Fibroblast of lung (primary cell): ENCODE results near the gene IRF2. TPM values are rescaled to one million over a fixed set of nuclear protein-coding genes. Genes with fewer than 3 reads are reported as not detected.

Source experiments
- DNase-seq, 2 donors: peaks; one replicate each; pipeline versions ENCODE4 v3.0.0 to v3.0.0-alpha.2; 2010; ENCODE audit warnings: low read depth in 2 of 2
- H2AFZ ChIP-seq: 2 replicates; pipeline ENCODE4 v1.5.1; 2012; ENCODE audit warnings: low read length, control low read depth, inconsistent platforms
- H3K27ac ChIP-seq: 2 replicates; pipeline ENCODE4 v1.5.1; 2011; ENCODE audit warnings: low read length, control low read depth; ENCODE audit not compliant: insufficient read depth
- H3K27me3 ChIP-seq: 2 replicates; pipeline ENCODE4 v1.5.1; 2011; ENCODE audit warnings: mild to moderate bottlenecking, low read length; ENCODE audit not compliant: control insufficient read depth, insufficient read depth
- H3K36me3 ChIP-seq: 2 replicates; pipeline ENCODE4 v1.5.1; 2011; ENCODE audit warnings: low read length; ENCODE audit not compliant: control insufficient read depth, insufficient read depth
- H3K4me1 ChIP-seq: 2 replicates; pipeline ENCODE4 v1.5.1; 2011; ENCODE audit warnings: low read length; ENCODE audit not compliant: control insufficient read depth, insufficient read depth; ENCODE audit errors: extremely low read depth
- H3K4me2 ChIP-seq: 2 replicates; pipeline ENCODE4 v1.5.1; 2011; ENCODE audit warnings: low read length, control low read depth; ENCODE audit not compliant: insufficient read depth; ENCODE audit errors: extremely low read depth
- H3K4me3 ChIP-seq, 4 experiments: fragments of 200-600 bp in 1 of 4; sonication (generic) in 1 of 4; replicated peaks in 1 of 4; 2 replicates each; pipeline ENCODE4 v1.5.1; 2011 to 2016; ENCODE audit warnings: low read length in 4 of 4, low read depth in 3 of 4, mild to moderate bottlenecking in 3 of 4, control low read depth in 2 of 4, inconsistent platforms in 1 of 4, mixed read lengths in 1 of 4; ENCODE audit not compliant: insufficient read depth in 1 of 4; ENCODE audit errors: control extremely low read depth in 1 of 4
- H3K79me2 ChIP-seq: 2 replicates; pipeline ENCODE4 v1.5.1; 2012; ENCODE audit warnings: mild to moderate bottlenecking, low read length, inconsistent platforms; ENCODE audit not compliant: control insufficient read depth, insufficient read depth
- H3K9ac ChIP-seq: 2 replicates; pipeline ENCODE4 v1.5.1; 2011; ENCODE audit warnings: mild to moderate bottlenecking, low read length, control low read depth; ENCODE audit not compliant: insufficient read depth
- H3K9me3 ChIP-seq: 2 replicates; pipeline ENCODE4 v1.5.1; 2012; ENCODE audit warnings: low read depth, low read length; ENCODE audit not compliant: control insufficient read depth, insufficient read depth
- H4K20me1 ChIP-seq: 2 replicates; pipeline ENCODE4 v1.5.1; 2011; ENCODE audit warnings: low read length; ENCODE audit not compliant: control insufficient read depth, insufficient read depth; ENCODE audit errors: extremely low read depth
- EZH2 ChIP-seq: IDR thresholded peaks from 2 replicates; pipeline ENCODE4 v1.5.1; 2012; ENCODE audit warnings: low read length, control low read depth, mild to moderate bottlenecking; ENCODE audit errors: missing control alignments
- polyA plus RNA-seq, 2 donors: library from polyadenylated mRNA; depleted of rRNA in 1 of 2; stranded (reverse) in 1 of 2; unstranded in 1 of 2; fragments of >200 nt; gene quantifications; 2 replicates each; pipeline ENCODE4 v1.2.1, GENCODE V29; 2011 to 2012; ENCODE audit warnings: missing spikeins in 1 of 2
- total RNA-seq: library from RNA; depleted of rRNA; stranded (reverse); fragments of >200 nt; gene quantifications from 2 replicates; pipeline ENCODE4 v1.2.1, GENCODE V29; 2014
- TF ChIP-seq, protein P1 (sequence below), 2 donors: IDR thresholded peaks in 1 of 2; conservative IDR thresholded peaks in 1 of 2; 1 replicate in 1 of 2; 2 replicates in 1 of 2; pipeline ENCODE4 v1.5.1; 2011 to 2012; ENCODE audit warnings: low read length in 2 of 2, control low read depth in 1 of 2, inconsistent platforms in 1 of 2, low read depth in 1 of 2, mild to moderate bottlenecking in 1 of 2

IRF2 gene
- total and polyA plus RNA-seq, 2 donors (not counting 1 experiment from before 2014, with no cell fraction given), result 30.9 to 42.3 TPM

DNA sequence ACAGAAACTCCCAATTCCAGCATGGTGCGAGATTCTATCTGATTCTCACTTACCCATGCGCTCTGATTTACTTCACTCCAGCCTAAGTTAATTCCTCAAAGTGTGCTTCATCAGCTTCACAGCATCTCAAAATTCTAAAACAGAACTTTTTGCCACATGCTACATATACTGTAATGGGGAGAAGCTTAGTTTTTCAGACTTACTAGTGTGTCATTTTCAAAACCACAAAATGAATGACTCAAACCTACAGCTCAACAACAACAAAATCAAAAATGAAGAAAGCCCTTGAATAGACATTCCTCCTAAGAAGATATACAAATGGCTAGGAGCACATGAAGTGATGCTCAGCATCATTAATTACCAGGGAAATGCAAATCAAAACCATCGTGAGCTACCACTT is 14.9 kb downstream of the IRF2 start:
- H3K4me3 ChIP-seq, result no peak overlapping the region
- no peak overlapping the region for H3K9ac ChIP-seq
- peaks cover 9% of the 10 kb centered on the region for H3K4me1 ChIP-seq
- peaks cover 50% of the 10 kb centered on the region for H3K79me2 ChIP-seq
- H3K36me3 ChIP-seq, result no peaks in the 10 kb centered on the region
- H2AFZ ChIP-seq, result no peak overlapping the region
- no peaks in the 10 kb centered on the region for H4K20me1 ChIP-seq
- no peaks in the 10 kb centered on the region for H3K9me3 ChIP-seq
- no peak for TF ChIP-seq EZH2
- TF ChIP-seq, protein P1, sequence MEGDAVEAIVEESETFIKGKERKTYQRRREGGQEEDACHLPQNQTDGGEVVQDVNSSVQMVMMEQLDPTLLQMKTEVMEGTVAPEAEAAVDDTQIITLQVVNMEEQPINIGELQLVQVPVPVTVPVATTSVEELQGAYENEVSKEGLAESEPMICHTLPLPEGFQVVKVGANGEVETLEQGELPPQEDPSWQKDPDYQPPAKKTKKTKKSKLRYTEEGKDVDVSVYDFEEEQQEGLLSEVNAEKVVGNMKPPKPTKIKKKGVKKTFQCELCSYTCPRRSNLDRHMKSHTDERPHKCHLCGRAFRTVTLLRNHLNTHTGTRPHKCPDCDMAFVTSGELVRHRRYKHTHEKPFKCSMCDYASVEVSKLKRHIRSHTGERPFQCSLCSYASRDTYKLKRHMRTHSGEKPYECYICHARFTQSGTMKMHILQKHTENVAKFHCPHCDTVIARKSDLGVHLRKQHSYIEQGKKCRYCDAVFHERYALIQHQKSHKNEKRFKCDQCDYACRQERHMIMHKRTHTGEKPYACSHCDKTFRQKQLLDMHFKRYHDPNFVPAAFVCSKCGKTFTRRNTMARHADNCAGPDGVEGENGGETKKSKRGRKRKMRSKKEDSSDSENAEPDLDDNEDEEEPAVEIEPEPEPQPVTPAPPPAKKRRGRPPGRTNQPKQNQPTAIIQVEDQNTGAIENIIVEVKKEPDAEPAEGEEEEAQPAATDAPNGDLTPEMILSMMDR (conservative IDR thresholded peaks at IDR 0.05 in 1 of 2, IDR thresholded peaks at IDR 0.05 in 1 of 2; ENCODE audit: low read depth in 1 of 2, low read length in 2 of 2), result no peak
- H3K27ac ChIP-seq, result peak overlapping the region; percentile 16
- H3K4me2 ChIP-seq, result no peak overlapping the region
- DNase-seq, result peak; percentile 44 to 76
- no peaks in the 10 kb centered on the region for H3K27me3 ChIP-seq

DNA sequence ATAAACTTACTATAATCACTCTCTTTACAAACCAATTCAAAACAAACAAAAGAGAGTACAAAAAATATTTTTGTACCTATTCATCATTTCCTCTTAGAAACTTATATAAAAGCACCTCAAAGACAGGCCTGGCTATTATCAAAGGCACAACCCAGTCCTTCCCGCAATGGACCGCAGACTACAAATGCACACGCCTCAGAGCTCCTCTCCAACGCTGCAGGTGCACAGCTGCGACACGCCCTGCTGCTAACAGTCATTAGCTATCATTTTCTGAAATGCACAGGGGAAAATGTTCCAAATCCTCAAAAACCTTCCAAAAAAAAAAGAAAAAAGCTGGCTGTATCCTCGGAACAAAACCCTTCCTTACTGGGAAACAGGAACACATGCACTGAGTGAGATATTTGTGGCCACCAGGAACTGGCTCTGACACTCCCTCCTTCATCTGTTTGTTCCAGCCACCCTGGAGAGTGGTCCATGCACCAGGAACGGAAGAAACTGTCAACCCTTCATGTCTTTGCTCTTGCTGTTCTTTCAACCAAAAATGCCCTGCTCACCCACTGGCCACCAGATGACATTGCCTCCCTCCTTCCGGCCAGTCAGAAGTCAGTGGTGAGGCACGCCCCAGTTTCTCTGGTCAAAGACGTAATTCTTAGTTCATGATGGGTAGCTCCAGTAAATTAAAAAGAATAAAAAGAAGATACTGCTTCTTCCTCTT is 16.7 kb downstream of the IRF2 start:
- Histone ChIP-seq H3K27me3 (no peaks in the 10 kb centered on the region), H3K36me3 (no peaks in the 10 kb centered on the region), H3K79me2 (peaks cover 56% of the 10 kb centered on the region), H3K4me2 (no peak overlapping the region), H3K9me3 (no peaks in the 10 kb centered on the region), H2AFZ (no peak overlapping the region), H3K4me3 (no peak overlapping the region), H3K4me1 (peaks cover 20% of the 10 kb centered on the region), H3K27ac (no peak overlapping the region), H3K9ac (no peak overlapping the region), H4K20me1 (no peaks in the 10 kb centered on the region)
- no peak for DNase-seq
- TF ChIP-seq, protein P1 (conservative IDR thresholded peaks at IDR 0.05 in 1 of 2, IDR thresholded peaks at IDR 0.05 in 1 of 2; ENCODE audit: low read depth in 1 of 2, low read length in 2 of 2), result no peak
- TF ChIP-seq EZH2, result no peak

GRCh38 chr4:184456337-184456736 is 18.0 kb downstream of the IRF2 start:
- Histone ChIP-seq H4K20me1 (no peaks in the 10 kb centered on the region), H3K4me1 (peaks cover 22% of the 10 kb centered on the region), H3K27me3 (no peaks in the 10 kb centered on the region), H3K27ac (no peak overlapping the region), H3K4me2 (no peak overlapping the region), H3K9ac (no peak overlapping the region), H3K79me2 (peaks cover 64% of the 10 kb centered on the region), H2AFZ (no peak overlapping the region), H3K4me3 (no peak overlapping the region), H3K9me3 (no peaks in the 10 kb centered on the region), H3K36me3 (no peaks in the 10 kb centered on the region)
- TF ChIP-seq, protein P1 (conservative IDR thresholded peaks at IDR 0.05 in 1 of 2, IDR thresholded peaks at IDR 0.05 in 1 of 2; ENCODE audit: low read depth in 1 of 2, low read length in 2 of 2), result no peak
- no peak for TF ChIP-seq EZH2
- DNase-seq, result no peak
